PC-3 (cell line): Measurements from ENCODE around the gene HSPA12B. TPM values are rescaled to one million over a fixed set of nuclear protein-coding genes. Genes with fewer than 3 reads are reported as not detected.

ENCODE experiments used
- ATAC-seq: fragments of 200-7000 bp; cut with Tn5 transposase; 2 replicates; pipeline ENCODE4 v1.9.1; 2020; ENCODE audit warnings: mild to moderate bottlenecking, moderate library complexity
- BruUV-seq: library from RNA; stranded (reverse); fragments of 400-500 nt; replicated peaks from 2 replicates; lab custom pipeline; 2021; lab: Mats Ljungman, UMichigan
- CTCF ChIA-PET: fragments of 300-600 bp; sonication (Branson Sonifier 250); formaldehyde crosslinking; loops from one replicate; lab custom pipeline; 2022; ENCODE audit warnings: antibody characterized with exemption; lab: Charles Lee
- POLR2A ChIA-PET: fragments of 300-600 bp; sonication (Branson Sonifier 250); formaldehyde crosslinking; loops from one replicate; lab custom pipeline; 2022; ENCODE audit warnings: antibody characterized with exemption; ENCODE audit not compliant: unreplicated experiment; lab: Charles Lee
- DNase-seq: peaks from one replicate; pipeline ENCODE4 v3.0.0-alpha.2; 2015
- H2AFZ ChIP-seq: fragments of 300-600 bp; sonication (generic); 2 replicates; pipeline ENCODE4 v1.6.0; 2016; ENCODE audit warnings: antibody characterized with exemption, low read length
- H3F3A ChIP-seq: fragments of 300-600 bp; sonication (generic); one replicate; pipeline ENCODE4 v1.6.0; 2017; ENCODE audit warnings: antibody characterized with exemption, low read length, control low read depth, mild to moderate bottlenecking; ENCODE audit not compliant: unreplicated experiment
- H3K27ac ChIP-seq: fragments of 300-600 bp; sonication (generic); 2 replicates; pipeline ENCODE4 v1.5.1; 2016; ENCODE audit warnings: mild to moderate bottlenecking, low read length
- H3K27me3 ChIP-seq: fragments of 300-600 bp; sonication (generic); 2 replicates; pipeline ENCODE4 v1.6.1; 2016; ENCODE audit warnings: low read length, mixed read lengths
- H3K36me3 ChIP-seq: fragments of 300-600 bp; sonication (generic); 2 replicates; pipeline ENCODE4 v1.6.1; 2016; ENCODE audit warnings: low read depth, mixed run types, low read length, mixed read lengths
- H3K4me1 ChIP-seq: fragments of 300-600 bp; sonication (generic); 2 replicates; pipeline ENCODE4 v1.5.1; 2016; ENCODE audit warnings: low read length; ENCODE audit not compliant: insufficient read depth
- H3K4me2 ChIP-seq: fragments of 300-600 bp; sonication (generic); 2 replicates; pipeline ENCODE4 v1.6.0; 2016; ENCODE audit warnings: low read length
- H3K4me3 ChIP-seq: fragments of 300-600 bp; sonication (generic); 2 replicates; pipeline ENCODE4 v1.5.1; 2016; ENCODE audit warnings: mild to moderate bottlenecking, low read length, mixed read lengths
- H3K79me2 ChIP-seq: fragments of 300-600 bp; sonication (generic); 2 replicates; pipeline ENCODE4 v1.6.1; 2017; ENCODE audit warnings: low read length, mixed read lengths
- H3K9ac ChIP-seq: fragments of 300-600 bp; sonication (generic); 2 replicates; pipeline ENCODE4 v1.6.0; 2016; ENCODE audit warnings: mild to moderate bottlenecking, low read length
- H3K9me2 ChIP-seq: fragments of 300-600 bp; sonication (generic); replicated peaks from 2 replicates; pipeline ENCODE4 v1.6.1; 2016; ENCODE audit warnings: mixed run types, low read length, mixed read lengths
- H3K9me3 ChIP-seq: fragments of 300-600 bp; sonication (generic); 2 replicates; pipeline ENCODE4 v1.6.1; 2016; ENCODE audit warnings: low read length, mixed read lengths
- H4K20me1 ChIP-seq: fragments of 300-600 bp; sonication (generic); 2 replicates; pipeline ENCODE4 v1.6.1; 2016; ENCODE audit warnings: low read length, mixed read lengths
- CTCF ChIP-seq: fragments of 300-600 bp; sonication (generic); conservative IDR thresholded peaks from 2 replicates; pipeline ENCODE4 v1.5.1; 2017; ENCODE audit warnings: antibody characterized with exemption, low read depth, mild to moderate bottlenecking, low read length
- EZH2 ChIP-seq: fragments of 300-600 bp; sonication (generic); IDR thresholded peaks from one replicate; pipeline ENCODE4 v1.6.1; 2017; ENCODE audit warnings: antibody characterized with exemption, mild to moderate bottlenecking, low read length; ENCODE audit not compliant: unreplicated experiment
- EZH2phosphoT487 ChIP-seq: fragments of 300-600 bp; sonication (generic); IDR thresholded peaks from 2 replicates; pipeline ENCODE4 v1.6.1; 2018; ENCODE audit warnings: mild to moderate bottlenecking, antibody characterized with exemption, low read length, borderline replicate concordance
- intact Hi-C: fragments of 100-400 bp; cut with micrococcal nuclease; formaldehyde crosslinking; loops from 2 replicates; pipeline ENCODE4 v1.9.0; 2023
- total RNA-seq: library from RNA; depleted of rRNA; stranded (reverse); fragments of >200 nt; gene quantifications from 2 replicates; pipeline ENCODE4 v1.2.3, GENCODE V29; 2014; rRNA removed

The HSPA12B gene
- total RNA-seq, 1 experiment from 2014 or later, result not detected

- ATAC-seq (no peak), DNase-seq (no peak)
- Histone ChIP-seq H3F3A (peaks cover 2% of the 10 kb centered on the region), H3K9me3 (no peaks in the 10 kb centered on the region), H3K36me3 (peaks cover 84% of the 10 kb centered on the region), H3K9me2 (no peaks in the 10 kb centered on the region), H3K79me2 (peaks cover 38% of the 10 kb centered on the region), H3K4me2 (no peak overlapping the region), H3K4me3 (no peak overlapping the region), H4K20me1 (no peaks in the 10 kb centered on the region), H3K9ac (no peak overlapping the region), H2AFZ (no peak overlapping the region), H3K27me3 (no peaks in the 10 kb centered on the region), H3K4me1 (peaks cover 44% of the 10 kb centered on the region), H3K27ac (no peak overlapping the region)
- no peak for TF ChIP-seq EZH2phosphoT487
- no peak for TF ChIP-seq EZH2
- TF ChIP-seq CTCF, result no peak
- ChIA-PET POLR2A (no interaction called here), CTCF (no interaction called here)
- intact Hi-C loops, result no loop called here
- no TSS peak for BruUV-seq
Observed at GRCh38 chr20:3801846-3802245, 69.4 kb downstream of the HSPA12B start.

Other genes starting within 250 kb of the HSPA12B start
- gene GFRA4, start 69.3 kb upstream of the HSPA12B start, total RNA-seq, result not detected in 2 replicates
- 0.11 TPM in 1 of 2 replicates, not detected in the other for gene ADAM33, start 50.7 kb upstream of the HSPA12B start, total RNA-seq
- not detected in 2 replicates for gene SIGLEC1, start 20.1 kb upstream of the HSPA12B start, total RNA-seq
- gene ADISSP, start 35.1 kb downstream of the HSPA12B start, total RNA-seq, result 244 and 307 TPM in 2 replicates
- 2.0 and 2.6 TPM in 2 replicates for gene SPEF1, start 48.8 kb downstream of the HSPA12B start, total RNA-seq
- 213 and 276 TPM in 2 replicates for gene CENPB, start 54.1 kb downstream of the HSPA12B start, total RNA-seq
- gene CDC25B, start 63.6 kb downstream of the HSPA12B start, total RNA-seq, result 89.7 and 106 TPM in 2 replicates
- gene AP5S1, start 87.9 kb downstream of the HSPA12B start, total RNA-seq, result 28.5 and 31.4 TPM in 2 replicates
- 38.7 and 44.8 TPM in 2 replicates for gene MAVS, start 114.1 kb downstream of the HSPA12B start, total RNA-seq
- 50.8 and 52.1 TPM in 2 replicates for gene PANK2, start 156.7 kb downstream of the HSPA12B start, total RNA-seq